Measurements from ENCODE around the gene BSG.
A peak's percentile ranks its signal among the peaks of the same experiment; 100 is the strongest.

Gene BSG

DNA sequence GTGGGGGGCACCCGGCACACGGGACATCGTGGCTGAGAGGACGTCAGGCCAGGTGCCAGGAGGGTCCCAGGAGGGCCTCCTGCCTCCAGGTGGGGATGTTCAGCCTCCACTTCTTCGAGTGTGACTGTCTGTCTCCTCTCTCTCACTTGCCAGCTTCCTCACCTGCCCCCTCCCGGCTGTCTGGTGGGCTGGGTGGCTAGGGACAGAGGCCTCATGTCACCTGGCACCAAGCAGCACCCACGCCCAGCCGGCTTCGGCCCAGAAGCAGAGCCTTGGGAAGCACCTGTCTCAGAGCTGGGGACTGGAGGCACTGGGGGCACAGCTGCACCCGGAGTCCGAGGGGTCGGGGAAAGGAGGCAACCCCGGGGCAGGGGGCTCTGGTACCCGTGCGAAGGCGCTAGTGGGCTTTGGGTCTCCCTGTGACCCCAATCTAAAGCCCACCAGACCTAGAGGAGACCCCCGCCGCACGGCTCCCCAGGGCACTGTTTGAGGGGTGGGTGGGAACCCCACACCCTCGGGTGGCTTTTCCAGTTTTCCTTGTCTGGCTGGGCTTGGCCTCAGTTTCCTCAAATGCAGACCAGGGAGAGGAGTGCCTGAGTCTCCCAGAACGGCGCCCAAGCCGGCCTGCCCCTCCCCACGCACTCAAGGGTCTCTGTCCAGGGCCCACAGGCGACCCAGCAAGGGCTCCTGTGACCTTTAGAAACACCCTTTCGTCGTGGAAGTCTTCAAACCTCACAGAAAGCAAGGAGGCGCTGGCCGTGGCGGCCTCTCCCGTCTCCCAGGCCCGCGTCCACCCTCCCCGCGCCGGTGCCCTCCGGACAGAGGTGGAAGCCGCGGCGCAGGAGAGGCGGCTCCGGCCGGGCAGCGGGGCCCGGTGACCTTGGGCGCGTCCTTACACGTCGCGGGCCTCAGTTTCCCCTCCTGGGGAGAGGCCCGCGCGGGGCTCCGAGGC is 16.6 kb downstream of the BSG start:
- H3K4me3 ChIP-seq (replicated peaks in 1 of 2; ENCODE audit: low read depth in 2 of 2, low read length in 2 of 2), result no peak overlapping the region
- DNase-seq (ENCODE audit: low read depth in 2 of 2), result no peak
- TF ChIP-seq, protein P1, sequence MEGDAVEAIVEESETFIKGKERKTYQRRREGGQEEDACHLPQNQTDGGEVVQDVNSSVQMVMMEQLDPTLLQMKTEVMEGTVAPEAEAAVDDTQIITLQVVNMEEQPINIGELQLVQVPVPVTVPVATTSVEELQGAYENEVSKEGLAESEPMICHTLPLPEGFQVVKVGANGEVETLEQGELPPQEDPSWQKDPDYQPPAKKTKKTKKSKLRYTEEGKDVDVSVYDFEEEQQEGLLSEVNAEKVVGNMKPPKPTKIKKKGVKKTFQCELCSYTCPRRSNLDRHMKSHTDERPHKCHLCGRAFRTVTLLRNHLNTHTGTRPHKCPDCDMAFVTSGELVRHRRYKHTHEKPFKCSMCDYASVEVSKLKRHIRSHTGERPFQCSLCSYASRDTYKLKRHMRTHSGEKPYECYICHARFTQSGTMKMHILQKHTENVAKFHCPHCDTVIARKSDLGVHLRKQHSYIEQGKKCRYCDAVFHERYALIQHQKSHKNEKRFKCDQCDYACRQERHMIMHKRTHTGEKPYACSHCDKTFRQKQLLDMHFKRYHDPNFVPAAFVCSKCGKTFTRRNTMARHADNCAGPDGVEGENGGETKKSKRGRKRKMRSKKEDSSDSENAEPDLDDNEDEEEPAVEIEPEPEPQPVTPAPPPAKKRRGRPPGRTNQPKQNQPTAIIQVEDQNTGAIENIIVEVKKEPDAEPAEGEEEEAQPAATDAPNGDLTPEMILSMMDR (IDR thresholded peaks at IDR 0.05; ENCODE audit: low read depth, low read length), result no peak

DNA sequence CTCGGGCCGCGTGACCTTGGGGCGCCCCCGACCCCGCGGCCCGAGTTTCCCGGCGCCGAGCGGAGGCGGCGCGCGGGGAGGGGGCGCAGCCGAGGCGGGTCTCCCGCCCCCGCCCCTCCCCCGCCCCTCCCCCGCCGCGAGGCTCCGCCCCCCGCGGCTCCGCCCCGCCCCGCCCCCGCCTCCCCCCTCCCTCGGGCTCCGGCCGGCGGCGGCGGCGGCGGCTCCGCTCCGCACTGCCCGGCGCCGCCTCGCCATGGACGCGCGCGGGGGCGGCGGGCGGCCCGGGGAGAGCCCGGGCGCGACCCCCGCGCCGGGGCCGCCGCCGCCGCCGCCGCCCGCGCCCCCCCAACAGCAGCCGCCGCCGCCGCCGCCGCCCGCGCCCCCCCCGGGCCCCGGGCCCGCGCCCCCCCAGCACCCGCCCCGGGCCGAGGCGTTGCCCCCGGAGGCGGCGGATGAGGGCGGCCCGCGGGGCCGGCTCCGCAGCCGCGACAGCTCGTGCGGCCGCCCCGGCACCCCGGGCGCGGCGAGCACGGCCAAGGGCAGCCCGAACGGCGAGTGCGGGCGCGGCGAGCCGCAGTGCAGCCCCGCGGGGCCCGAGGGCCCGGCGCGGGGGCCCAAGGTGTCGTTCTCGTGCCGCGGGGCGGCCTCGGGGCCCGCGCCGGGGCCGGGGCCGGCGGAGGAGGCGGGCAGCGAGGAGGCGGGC is 17.4 kb downstream of the BSG start, which contains the start of gene HCN2:
HCN2 (plus strand) TSS at position 189 of the 703 bp plus-strand sequence; CDS start at position 254, 65 bp downstream.
- TF ChIP-seq, protein P1 (IDR thresholded peaks at IDR 0.05; ENCODE audit: low read depth, low read length), result no peak
- peak within 1 kb of the TSS in 1 of 2 donors; percentile 21 for H3K4me3 ChIP-seq (replicated peaks in 1 of 2; ENCODE audit: low read depth in 2 of 2, low read length in 2 of 2)
- DNase-seq (ENCODE audit: low read depth in 2 of 2), result no peak

DNA sequence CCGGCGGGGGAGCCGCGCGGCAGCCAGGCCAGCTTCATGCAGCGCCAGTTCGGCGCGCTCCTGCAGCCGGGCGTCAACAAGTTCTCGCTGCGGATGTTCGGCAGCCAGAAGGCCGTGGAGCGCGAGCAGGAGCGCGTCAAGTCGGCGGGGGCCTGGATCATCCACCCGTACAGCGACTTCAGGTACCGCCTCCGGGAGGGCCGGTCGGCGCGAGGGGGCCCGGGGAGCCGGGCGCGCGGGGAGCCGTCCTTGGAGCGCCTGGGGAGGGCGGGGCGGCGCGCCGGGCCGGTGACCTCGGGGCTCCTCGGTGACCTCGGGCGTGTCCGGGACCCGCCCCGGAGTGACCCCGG is 18.0 kb downstream of the BSG start:
- DNase-seq (ENCODE audit: low read depth in 2 of 2), result peak; percentile 36 to 49
- H3K4me3 ChIP-seq (replicated peaks in 1 of 2; ENCODE audit: low read depth in 2 of 2, low read length in 2 of 2), result peak overlapping the region in 1 of 2 donors; percentile 21
- TF ChIP-seq, protein P1 (IDR thresholded peaks at IDR 0.05; ENCODE audit: low read depth, low read length), result no peak

DNA sequence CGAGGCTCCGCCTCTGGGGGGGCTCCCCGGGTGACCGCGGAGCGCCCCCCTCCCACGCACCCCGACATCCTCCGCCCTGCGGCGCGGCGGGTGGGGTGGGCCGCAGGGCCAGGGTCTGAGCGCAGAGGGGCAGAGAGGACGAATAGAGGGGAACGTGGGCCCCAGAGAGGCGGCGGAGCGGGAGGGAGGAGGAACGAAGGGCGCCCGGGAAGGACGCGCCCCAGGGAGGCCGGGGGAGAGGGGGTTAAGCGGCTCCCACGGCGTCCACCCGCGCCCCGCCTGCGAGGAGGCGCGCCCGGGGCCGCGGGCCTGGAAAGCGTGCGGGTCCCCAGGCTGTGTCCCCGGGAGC is 18.3 kb downstream of the BSG start:
- no peak for DNase-seq (ENCODE audit: low read depth in 2 of 2)
- TF ChIP-seq, protein P1 (IDR thresholded peaks at IDR 0.05; ENCODE audit: low read depth, low read length), result no peak
- H3K4me3 ChIP-seq (replicated peaks in 1 of 2; ENCODE audit: low read depth in 2 of 2, low read length in 2 of 2), result no peak overlapping the region

DNA sequence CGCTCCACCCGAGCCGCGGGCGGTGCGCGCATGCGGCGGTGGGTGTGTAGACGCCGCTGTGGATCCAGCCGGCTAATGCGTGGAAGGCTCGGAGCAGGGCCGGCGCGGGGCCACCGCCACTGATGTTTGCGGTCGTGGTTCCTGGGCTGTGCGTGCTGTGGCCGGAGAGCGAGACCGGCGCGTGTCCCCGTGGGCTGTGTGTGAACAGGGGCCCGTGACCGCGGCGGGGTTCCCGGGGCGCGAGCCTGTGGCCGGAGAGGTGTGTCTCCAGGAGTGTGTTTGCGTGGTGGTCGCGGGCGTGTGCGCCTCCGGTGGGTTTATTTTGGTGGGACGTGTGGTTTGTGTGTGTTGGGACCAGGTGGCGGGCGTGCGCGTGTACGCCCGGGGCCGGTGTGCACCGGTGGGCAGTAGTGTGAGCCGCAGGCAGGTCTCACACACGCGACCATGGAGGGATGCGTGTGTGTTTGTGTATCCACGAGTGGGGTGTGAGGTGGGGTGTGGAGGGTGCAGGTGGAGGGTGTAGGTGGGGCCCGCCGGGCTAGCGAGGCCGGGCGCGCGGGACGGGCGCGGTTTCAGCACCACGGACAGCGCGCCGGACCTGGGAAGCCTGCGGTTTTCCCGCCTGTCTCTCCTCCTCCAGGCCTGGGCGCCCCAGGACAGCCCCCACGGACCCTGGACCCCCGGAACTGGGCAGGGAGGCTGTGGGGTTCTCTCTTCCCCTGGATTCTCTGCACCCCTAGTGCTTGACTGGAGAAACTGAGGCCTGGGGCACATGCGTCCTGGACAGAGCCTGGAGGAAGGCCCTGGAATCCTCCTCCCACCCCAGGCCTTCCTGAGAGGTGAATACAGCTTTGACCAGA is 18.9 kb downstream of the BSG start:
- TF ChIP-seq, protein P1 (IDR thresholded peaks at IDR 0.05; ENCODE audit: low read depth, low read length), result no peak
- no peak for DNase-seq (ENCODE audit: low read depth in 2 of 2)
- no peak overlapping the region for H3K4me3 ChIP-seq (replicated peaks in 1 of 2; ENCODE audit: low read depth in 2 of 2, low read length in 2 of 2)

DNA sequence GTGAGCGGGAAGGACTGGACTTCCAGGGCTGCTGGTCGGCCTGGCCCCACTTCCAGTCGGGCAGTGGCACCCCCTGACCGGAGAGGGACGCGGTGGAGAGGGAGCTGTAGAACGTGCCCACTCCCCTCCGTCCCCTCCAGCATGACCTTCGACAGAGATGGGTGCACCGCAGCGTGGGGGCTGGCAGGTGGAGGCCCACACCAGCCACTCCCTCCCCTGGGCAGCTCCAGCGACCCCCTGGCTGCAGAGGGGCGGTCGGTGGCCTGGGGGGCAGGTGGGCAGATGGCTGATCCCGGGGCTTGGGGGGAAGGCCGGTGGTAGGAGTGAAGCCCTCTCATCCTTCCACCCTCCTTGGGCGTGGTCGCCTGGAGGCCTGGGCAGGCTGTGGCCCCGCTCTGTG is 19.7 kb downstream of the BSG start:
- TF ChIP-seq, protein P1 (IDR thresholded peaks at IDR 0.05; ENCODE audit: low read depth, low read length), result no peak
- H3K4me3 ChIP-seq (replicated peaks in 1 of 2; ENCODE audit: low read depth in 2 of 2, low read length in 2 of 2), result no peak overlapping the region
- no peak for DNase-seq (ENCODE audit: low read depth in 2 of 2)

Data from cardiac fibroblast (primary cell).